B cell (primary cell): ENCODE results near the gene MAB21L3. TPM values are rescaled to one million over a fixed set of nuclear protein-coding genes. Genes with fewer than 3 reads are reported as not detected.

Experiments used
- ATAC-seq: fragments of 200-7000 bp; cut with Tn5 transposase; one replicate; pipeline ENCODE4 v1.10.0; 2021; ENCODE audit warnings: low read depth, mild to moderate bottlenecking, moderate number of reproducible peaks, moderate library complexity
- CTCF ChIA-PET: fragments of 350-600 bp; sonication (Branson Sonifier 250); formaldehyde crosslinking; loops from one replicate; lab custom pipeline; 2021; ENCODE audit warnings: antibody characterized with exemption, inconsistent platforms; lab: Charles Lee
- POLR2A ChIA-PET: fragments of 350-600 bp; sonication (Branson Sonifier 250); formaldehyde crosslinking; loops from one replicate; lab custom pipeline; 2021; ENCODE audit warnings: antibody characterized with exemption; lab: Charles Lee
- DNase-seq: peaks from one replicate; pipeline ENCODE4 v3.0.0; 2013
- H2AFZ ChIP-seq: 2 replicates; pipeline ENCODE4 v1.6.1; 2012; ENCODE audit warnings: mild to moderate bottlenecking, low read depth, low read length; ENCODE audit not compliant: insufficient read depth, poor library complexity, severe bottlenecking
- H3K27ac ChIP-seq, 2 donors: 1 replicate in 1 of 2; 2 replicates in 1 of 2; pipeline ENCODE4 v1.5.1; 2012 to 2013; ENCODE audit warnings: low read length in 2 of 2, mild to moderate bottlenecking in 2 of 2, moderate library complexity in 1 of 2
- H3K27me3 ChIP-seq, 4 experiments: fragments of 200-600 bp in 1 of 4; sonication (generic) in 1 of 4; replicated peaks in 1 of 4; 1 replicate in 2 of 4; 2 replicates in 2 of 4; pipeline versions ENCODE4 v1.6.1 to v1.7.0; 2013 to 2016; ENCODE audit warnings: low read length in 3 of 4, mild to moderate bottlenecking in 2 of 4, mixed read lengths in 1 of 4, moderate library complexity in 1 of 4; ENCODE audit not compliant: insufficient read depth in 4 of 4, control insufficient read depth in 3 of 4; ENCODE audit errors: control extremely low read depth in 1 of 4
- H3K36me3 ChIP-seq, 2 experiments: replicated peaks in 1 of 2; 1 replicate in 1 of 2; 2 replicates in 1 of 2; pipeline versions ENCODE4 v1.6.1 to v1.7.1; 2013; ENCODE audit warnings: low read length in 1 of 2; ENCODE audit not compliant: insufficient read depth in 2 of 2, control insufficient read depth in 1 of 2; ENCODE audit errors: control extremely low read depth in 1 of 2, extremely low read depth in 1 of 2
- H3K4me1 ChIP-seq, 2 donors: fragments of 200-600 bp in 1 of 2; sonication (generic) in 1 of 2; 1 replicate in 1 of 2; 2 replicates in 1 of 2; pipeline versions ENCODE4 v1.5.1 to v1.6.1; 2013 to 2017; ENCODE audit warnings: low read length in 2 of 2; ENCODE audit not compliant: control insufficient read depth in 2 of 2, insufficient read depth in 2 of 2
- H3K4me2 ChIP-seq: replicated peaks from 2 replicates; pipeline ENCODE3; 2012; ENCODE audit warnings: mild to moderate bottlenecking, low read depth, low read length; ENCODE audit not compliant: poor library complexity, severe bottlenecking
- H3K4me3 ChIP-seq, 5 experiments: fragments of 200-600 bp in 1 of 5; sonication (generic) in 1 of 5; 1 replicate in 3 of 5; 2 replicates in 2 of 5; pipeline versions ENCODE4 v1.5.1 to v1.7.0; 2011 to 2016; ENCODE audit warnings: low read length in 4 of 5, mild to moderate bottlenecking in 4 of 5, low read depth in 2 of 5, control low read depth in 1 of 5, moderate library complexity in 1 of 5; ENCODE audit not compliant: insufficient read depth in 1 of 5; ENCODE audit errors: control extremely low read depth in 1 of 5, extremely low read depth in 1 of 5
- H3K79me2 ChIP-seq: fragments of 200-600 bp; sonication (generic); one replicate; pipeline ENCODE4 v1.6.0; 2016; ENCODE audit warnings: low read length; ENCODE audit not compliant: control insufficient read depth, insufficient read depth
- H3K9ac ChIP-seq: fragments of 200-600 bp; sonication (generic); 2 replicates; pipeline ENCODE4 v1.6.1; 2017; ENCODE audit warnings: mild to moderate bottlenecking, low read length, moderate library complexity
- H3K9me3 ChIP-seq, 3 donors: one replicate each; pipeline versions ENCODE4 v1.6.1 to v1.7.1; 2013; ENCODE audit warnings: low read length in 2 of 3; ENCODE audit not compliant: control insufficient read depth in 2 of 3, insufficient read depth in 1 of 3; ENCODE audit errors: control extremely low read depth in 1 of 3
- H4K20me1 ChIP-seq: 2 replicates; pipeline ENCODE4 v1.6.0; 2012; ENCODE audit warnings: mild to moderate bottlenecking, low read length; ENCODE audit not compliant: insufficient read depth, control insufficient read depth, poor library complexity, severe bottlenecking
- H3K27ac Mint-ChIP-seq: one replicate; pipeline ENCODE4 v1.8.0; 2021; ENCODE audit warnings: mixed read lengths
- H3K27me3 Mint-ChIP-seq: one replicate; pipeline ENCODE4 v1.8.0; 2021; ENCODE audit warnings: mixed read lengths
- H3K4me1 Mint-ChIP-seq: one replicate; pipeline ENCODE4 v1.8.0; 2021; ENCODE audit warnings: mixed read lengths
- H3K4me3 Mint-ChIP-seq: one replicate; pipeline ENCODE4 v1.8.0; 2021; ENCODE audit warnings: mixed read lengths
- H3K9me3 Mint-ChIP-seq: one replicate; pipeline ENCODE4 v1.8.0; 2022; ENCODE audit warnings: mixed read lengths; ENCODE audit not compliant: insufficient read depth
- EZH2 ChIP-seq: IDR thresholded peaks from 2 replicates; pipeline ENCODE4 v1.6.1; 2012; ENCODE audit warnings: borderline replicate concordance, low read depth, mild to moderate bottlenecking, moderate library complexity, low read length; ENCODE audit not compliant: insufficient read depth, poor library complexity, severe bottlenecking
- WGBS: methylation state at CpG from one replicate; pipeline ENCODE4 v1.1.5; 2013; ENCODE audit warnings: missing lambda C conversion rate; ENCODE audit not compliant: insufficient coverage; 5-methylcytosine and 5-hydroxymethylcytosine counted together
- intact Hi-C: fragments of 100-400 bp; cut with micrococcal nuclease; formaldehyde crosslinking; loops from one replicate; pipeline ENCODE4 v1.10.0; 2022
- polyA plus RNA-seq: library from polyadenylated mRNA; depleted of rRNA; stranded (reverse); fragments of >200 nt; gene quantifications from 2 replicates; pipeline ENCODE4 v1.2.3, GENCODE V29; 2012
- total RNA-seq, 2 donors: library from RNA; stranded (reverse); fragments of 120-200 nt in 1 of 2; gene quantifications; 1 replicate in 1 of 2; 2 replicates in 1 of 2; pipeline versions ENCODE4 v1.2.3 to v1.2.4, GENCODE V29; 2013 to 2022
- TF ChIP-seq, protein P1 (sequence below): fragments of 200-600 bp; IDR thresholded peaks from one replicate; pipeline ENCODE4 v1.8.0; 2022; ENCODE audit warnings: antibody characterized with exemption, mild to moderate bottlenecking

Gene MAB21L3
- total and polyA plus RNA-seq, 2 donors (not counting 1 experiment from before 2014, with no cell fraction given), result not detected

DNA sequence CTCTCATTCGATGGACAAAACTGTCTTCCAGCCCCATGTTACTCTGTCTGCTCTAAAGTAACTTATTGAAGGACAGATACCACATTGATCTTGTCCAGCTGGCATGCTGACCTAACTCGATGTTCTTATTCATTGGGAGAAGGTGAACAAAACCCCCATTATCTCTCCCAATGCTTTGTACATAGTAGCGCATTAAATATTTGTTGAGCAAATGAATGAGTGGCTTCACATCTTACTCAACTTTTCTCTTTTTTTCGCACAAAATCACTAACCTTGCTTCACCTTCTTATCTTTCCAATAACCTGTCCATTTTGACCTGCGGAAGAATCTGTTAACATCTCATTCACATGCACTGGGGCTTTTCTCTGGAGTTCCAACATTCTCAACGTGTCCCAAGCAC lies 18.3 kb downstream of the MAB21L3 start:
- WGBS, result 100% methylated on average over 2 of the region's 6 CpGs
- TF ChIP-seq, protein P1, sequence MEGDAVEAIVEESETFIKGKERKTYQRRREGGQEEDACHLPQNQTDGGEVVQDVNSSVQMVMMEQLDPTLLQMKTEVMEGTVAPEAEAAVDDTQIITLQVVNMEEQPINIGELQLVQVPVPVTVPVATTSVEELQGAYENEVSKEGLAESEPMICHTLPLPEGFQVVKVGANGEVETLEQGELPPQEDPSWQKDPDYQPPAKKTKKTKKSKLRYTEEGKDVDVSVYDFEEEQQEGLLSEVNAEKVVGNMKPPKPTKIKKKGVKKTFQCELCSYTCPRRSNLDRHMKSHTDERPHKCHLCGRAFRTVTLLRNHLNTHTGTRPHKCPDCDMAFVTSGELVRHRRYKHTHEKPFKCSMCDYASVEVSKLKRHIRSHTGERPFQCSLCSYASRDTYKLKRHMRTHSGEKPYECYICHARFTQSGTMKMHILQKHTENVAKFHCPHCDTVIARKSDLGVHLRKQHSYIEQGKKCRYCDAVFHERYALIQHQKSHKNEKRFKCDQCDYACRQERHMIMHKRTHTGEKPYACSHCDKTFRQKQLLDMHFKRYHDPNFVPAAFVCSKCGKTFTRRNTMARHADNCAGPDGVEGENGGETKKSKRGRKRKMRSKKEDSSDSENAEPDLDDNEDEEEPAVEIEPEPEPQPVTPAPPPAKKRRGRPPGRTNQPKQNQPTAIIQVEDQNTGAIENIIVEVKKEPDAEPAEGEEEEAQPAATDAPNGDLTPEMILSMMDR, result no peak
- TF ChIP-seq EZH2, result no peak
- intact Hi-C loops, result no loop called here

DNA sequence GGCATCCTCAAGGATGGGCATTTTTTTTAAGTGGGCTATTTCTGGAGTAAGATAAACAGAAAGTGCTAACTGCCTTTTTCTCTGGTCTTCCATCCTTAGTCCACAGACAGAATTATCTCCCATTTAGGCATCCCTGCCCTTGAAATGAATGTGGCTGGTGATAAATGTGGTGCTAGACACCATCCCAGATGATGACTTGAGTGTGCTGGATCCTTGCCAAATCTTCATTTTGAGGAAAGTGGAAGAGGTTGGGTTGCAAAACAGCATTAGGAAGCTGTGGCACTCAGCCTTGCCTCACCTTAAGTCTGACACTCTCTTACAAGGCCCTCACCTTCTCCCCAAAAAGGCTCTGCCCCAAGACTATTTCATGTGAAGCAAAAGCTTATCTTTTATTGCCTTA lies 19.2 kb downstream of the MAB21L3 start:
- no peak overlapping the region for H3K4me2 ChIP-seq
- Mint-ChIP-seq H3K4me1 (no peaks in the 10 kb centered on the region), H3K4me3 (no peak overlapping the region), H3K27ac (no peak overlapping the region), H3K9me3 (no peaks in the 10 kb centered on the region), H3K27me3 (peaks cover 29% of the 10 kb centered on the region)
- ATAC-seq (no peak), DNase-seq (no peak)
- no peak for TF ChIP-seq EZH2
- TF ChIP-seq, protein P1, result no peak
- H2AFZ ChIP-seq, result no peak overlapping the region
- POLR2A ChIA-PET, result no interaction called here
- no peaks in the 10 kb centered on the region for H3K4me1 ChIP-seq
- H3K9me3 ChIP-seq, result no peaks in the 10 kb centered on the region
- H3K4me3 ChIP-seq, result no peak overlapping the region
- H3K27ac ChIP-seq, result no peak overlapping the region
- peaks cover 0 to 10% (median 1%) of the 10 kb centered on the region in 4 experiments for H3K27me3 ChIP-seq
- H3K36me3 ChIP-seq, result no peaks in the 10 kb centered on the region
- CTCF ChIA-PET, result interaction anchor here (0.9 to 5.6 kb wide), 6 partner anchors 8 to 354 kb away, joined by 3 to 32 read pairs (median 5); no protein-coding TSS in a partner anchor
- H3K9ac ChIP-seq, result no peak overlapping the region
- no peaks in the 10 kb centered on the region for H3K79me2 ChIP-seq
- intact Hi-C loops, result loop anchor here (10.0 kb wide), 1 partner anchor 994 kb away; the partner anchor contains the start of gene TRIM45
- no peaks in the 10 kb centered on the region for H4K20me1 ChIP-seq

More for the DNA sequence above, 18.3 kb downstream of the MAB21L3 start:
- Mint-ChIP-seq H3K27me3 (peaks cover 27% of the 10 kb centered on the region), H3K27ac (no peak overlapping the region), H3K4me1 (no peaks in the 10 kb centered on the region), H3K4me3 (no peak overlapping the region), H3K9me3 (no peaks in the 10 kb centered on the region)
- no peak overlapping the region for H3K4me3 ChIP-seq
- H3K4me2 ChIP-seq, result no peak overlapping the region
- H3K36me3 ChIP-seq, result no peaks in the 10 kb centered on the region
- no peak for DNase-seq
- H3K9ac ChIP-seq, result no peak overlapping the region
- H3K79me2 ChIP-seq, result no peaks in the 10 kb centered on the region
- no peak for ATAC-seq
- H3K27me3 ChIP-seq, result peaks cover 0 to 10% (median under 1%) of the 10 kb centered on the region in 4 experiments
- POLR2A ChIA-PET, result no interaction called here
- H4K20me1 ChIP-seq, result no peaks in the 10 kb centered on the region
- H3K27ac ChIP-seq, result no peak overlapping the region
- H3K9me3 ChIP-seq, result no peaks in the 10 kb centered on the region
- CTCF ChIA-PET, result interaction anchor here (2.3 to 5.6 kb wide), 2 partner anchors 10 to 355 kb away, joined by 11 to 32 read pairs; no protein-coding TSS in a partner anchor
- H2AFZ ChIP-seq, result no peak overlapping the region
- H3K4me1 ChIP-seq, result no peaks in the 10 kb centered on the region
